ENCODE results near the gene FCAR. TPM values are rescaled to one million over a fixed set of nuclear protein-coding genes. Genes with fewer than 3 reads are reported as not detected.
"Not testable (repeated sequence)": the region's sequence is repeated elsewhere in the genome, so short reads cannot be mapped to it uniquely, and the experiment has no call there.

The FCAR gene
- total RNA-seq, 1 donor = not detected

GRCh38 chr19:54850061-54850640 lies 23.9 kb upstream of the FCAR start, which contains the start of gene KIR3DL2:
TSS of gene KIR3DL2 (plus strand) at chr19:54850443. CDS start at chr19:54850476, 33 bp downstream.
- DNase-seq (ENCODE audit: insufficient read length, low spot score, missing footprints); H3K4me1 ChIP-seq (ENCODE audit: insufficient read depth, low read length); H3K4me3 ChIP-seq (ENCODE audit: insufficient read depth, low read length): not testable (repeated sequence)

GRCh38 chr19:54850930-54851329 lies 23.1 kb upstream of the FCAR start:
- H3K36me3 ChIP-seq (ENCODE audit: insufficient read depth, low read length) = no peaks in the 10 kb centered on the region
- no peak overlapping the region for H3K4me3 ChIP-seq (ENCODE audit: insufficient read depth, low read length)
- no peak for TF ChIP-seq CTCF (IDR thresholded peaks at IDR 0.05; ENCODE audit: extremely low read depth, low read depth, low read length)
- H3K79me2 ChIP-seq (ENCODE audit: insufficient read depth, low read length) = no peaks in the 10 kb centered on the region
- DNase-seq (ENCODE audit: insufficient read length, low spot score, missing footprints) = no peak
- H3K9me3 ChIP-seq (ENCODE audit: low read depth, low read length) = no peaks in the 10 kb centered on the region
- H3K27ac ChIP-seq (ENCODE audit: low read depth, low read length) = no peak overlapping the region
- no peaks in the 10 kb centered on the region for H3K4me1 ChIP-seq (ENCODE audit: insufficient read depth, low read length)
- no peak overlapping the region for H2AFZ ChIP-seq (ENCODE audit: low read length)
- H3K4me2 ChIP-seq (ENCODE audit: insufficient read depth, low read length) = no peak overlapping the region
- H4K20me1 ChIP-seq (ENCODE audit: insufficient read depth, low read length) = no peaks in the 10 kb centered on the region
- H3K27me3 ChIP-seq (ENCODE audit: insufficient read depth, low read length) = no peaks in the 10 kb centered on the region

More at GRCh38 chr19:54850061-54850640, 23.9 kb upstream of the FCAR start, which contains the start of gene KIR3DL2:
- H3K27me3 ChIP-seq (ENCODE audit: insufficient read depth, low read length); H3K4me2 ChIP-seq (ENCODE audit: insufficient read depth, low read length); H3K36me3 ChIP-seq (ENCODE audit: insufficient read depth, low read length); H3K79me2 ChIP-seq (ENCODE audit: insufficient read depth, low read length); H3K27ac ChIP-seq (ENCODE audit: low read depth, low read length); H3K9me3 ChIP-seq (ENCODE audit: low read depth, low read length); H2AFZ ChIP-seq (ENCODE audit: low read length); H4K20me1 ChIP-seq (ENCODE audit: insufficient read depth, low read length): not testable (repeated sequence)

DNA sequence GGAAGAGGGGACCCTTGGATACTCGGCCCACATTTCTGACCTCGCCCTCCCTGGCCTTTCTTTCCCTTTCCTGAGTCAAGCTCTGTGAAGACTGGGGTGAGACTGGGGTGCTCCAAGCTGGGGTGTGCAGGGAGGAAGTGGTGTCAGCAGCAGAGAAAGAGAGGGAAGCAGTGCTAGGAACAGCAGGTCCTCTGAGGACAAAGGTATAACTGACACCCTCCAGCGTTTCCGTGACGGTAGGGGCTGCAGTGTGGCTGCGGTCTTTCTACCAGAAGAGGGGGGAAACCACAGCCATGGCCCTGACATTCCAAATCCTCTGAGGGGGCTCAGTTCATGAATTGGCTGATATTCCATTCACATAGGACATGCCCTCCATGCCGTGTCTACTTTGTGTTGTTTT lies 22.7 kb upstream of the FCAR start:
- Histone ChIP-seq H3K36me3 (ENCODE audit: insufficient read depth, low read length) (no peaks in the 10 kb centered on the region), H3K4me3 (ENCODE audit: insufficient read depth, low read length) (no peak overlapping the region), H3K4me1 (ENCODE audit: insufficient read depth, low read length) (no peaks in the 10 kb centered on the region), H3K9me3 (ENCODE audit: low read depth, low read length) (no peaks in the 10 kb centered on the region), H2AFZ (ENCODE audit: low read length) (no peak overlapping the region), H3K27me3 (ENCODE audit: insufficient read depth, low read length) (no peaks in the 10 kb centered on the region), H3K27ac (ENCODE audit: low read depth, low read length) (no peak overlapping the region), H4K20me1 (ENCODE audit: insufficient read depth, low read length) (no peaks in the 10 kb centered on the region), H3K4me2 (ENCODE audit: insufficient read depth, low read length) (no peak overlapping the region), H3K79me2 (ENCODE audit: insufficient read depth, low read length) (no peaks in the 10 kb centered on the region)
- TF ChIP-seq CTCF (IDR thresholded peaks at IDR 0.05; ENCODE audit: extremely low read depth, low read depth, low read length) = no peak
- DNase-seq (ENCODE audit: insufficient read length, low spot score, missing footprints) = no peak

- not testable (repeated sequence) for H3K4me3 ChIP-seq (ENCODE audit: insufficient read depth, low read length); H3K27ac ChIP-seq (ENCODE audit: low read depth, low read length); H3K9me3 ChIP-seq (ENCODE audit: low read depth, low read length); DNase-seq (ENCODE audit: insufficient read length, low spot score, missing footprints); H3K36me3 ChIP-seq (ENCODE audit: insufficient read depth, low read length); H4K20me1 ChIP-seq (ENCODE audit: insufficient read depth, low read length); H3K27me3 ChIP-seq (ENCODE audit: insufficient read depth, low read length); H3K4me2 ChIP-seq (ENCODE audit: insufficient read depth, low read length); H2AFZ ChIP-seq (ENCODE audit: low read length); H3K79me2 ChIP-seq (ENCODE audit: insufficient read depth, low read length); H3K4me1 ChIP-seq (ENCODE audit: insufficient read depth, low read length)
These were observed 18.8 kb upstream of the FCAR start for GRCh38 chr19:54855241-54855640.

DNA sequence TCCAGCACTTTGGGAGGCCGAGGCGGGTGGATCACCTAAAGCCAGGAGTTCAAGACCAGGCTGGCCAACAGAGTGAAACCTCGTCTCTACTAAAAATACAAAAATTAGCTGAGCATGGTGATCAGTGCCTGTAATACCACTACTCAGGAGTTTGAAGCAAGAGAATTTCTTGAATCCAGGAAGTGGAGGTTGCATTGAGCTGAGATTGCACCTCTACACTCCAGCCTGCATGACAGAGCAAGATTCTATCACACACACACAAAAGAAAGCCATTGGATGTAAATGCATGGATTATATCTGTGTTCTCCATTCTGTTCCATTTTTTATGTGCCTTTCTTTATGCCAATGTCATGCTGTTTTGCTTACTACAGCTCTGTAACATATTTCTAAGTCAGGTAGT lies 15.6 kb upstream of the FCAR start:
- not testable (repeated sequence) for H3K36me3 ChIP-seq (ENCODE audit: insufficient read depth, low read length); H3K4me2 ChIP-seq (ENCODE audit: insufficient read depth, low read length); H3K4me3 ChIP-seq (ENCODE audit: insufficient read depth, low read length); H4K20me1 ChIP-seq (ENCODE audit: insufficient read depth, low read length); DNase-seq (ENCODE audit: insufficient read length, low spot score, missing footprints); H3K4me1 ChIP-seq (ENCODE audit: insufficient read depth, low read length); H2AFZ ChIP-seq (ENCODE audit: low read length); H3K79me2 ChIP-seq (ENCODE audit: insufficient read depth, low read length); H3K27me3 ChIP-seq (ENCODE audit: insufficient read depth, low read length); H3K9me3 ChIP-seq (ENCODE audit: low read depth, low read length); H3K27ac ChIP-seq (ENCODE audit: low read depth, low read length)

DNA sequence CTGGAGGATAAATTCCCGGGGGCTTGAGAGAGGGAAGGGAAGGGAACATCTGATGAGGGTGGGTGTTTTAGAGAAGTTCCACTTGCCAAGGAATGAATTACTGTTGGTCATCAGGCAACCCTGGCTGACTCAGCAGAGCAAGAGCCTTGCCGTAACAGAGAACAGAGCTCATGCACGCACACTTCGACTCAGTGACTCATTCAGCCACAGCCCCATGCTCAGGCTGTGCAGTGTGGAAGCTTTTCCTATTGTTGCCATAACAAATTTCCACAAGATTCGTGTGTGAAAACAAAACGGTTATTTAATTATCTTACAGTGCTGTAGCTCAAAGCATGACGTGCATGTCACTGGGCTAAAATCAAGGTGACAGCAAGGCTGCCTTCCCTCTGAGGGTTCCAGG lies 14.6 kb upstream of the FCAR start:
- H3K36me3 ChIP-seq (ENCODE audit: insufficient read depth, low read length); H3K4me1 ChIP-seq (ENCODE audit: insufficient read depth, low read length); H3K4me2 ChIP-seq (ENCODE audit: insufficient read depth, low read length); H4K20me1 ChIP-seq (ENCODE audit: insufficient read depth, low read length); H3K27me3 ChIP-seq (ENCODE audit: insufficient read depth, low read length); DNase-seq (ENCODE audit: insufficient read length, low spot score, missing footprints); H2AFZ ChIP-seq (ENCODE audit: low read length); H3K4me3 ChIP-seq (ENCODE audit: insufficient read depth, low read length); H3K9me3 ChIP-seq (ENCODE audit: low read depth, low read length); H3K79me2 ChIP-seq (ENCODE audit: insufficient read depth, low read length); H3K27ac ChIP-seq (ENCODE audit: low read depth, low read length): not testable (repeated sequence)

DNA sequence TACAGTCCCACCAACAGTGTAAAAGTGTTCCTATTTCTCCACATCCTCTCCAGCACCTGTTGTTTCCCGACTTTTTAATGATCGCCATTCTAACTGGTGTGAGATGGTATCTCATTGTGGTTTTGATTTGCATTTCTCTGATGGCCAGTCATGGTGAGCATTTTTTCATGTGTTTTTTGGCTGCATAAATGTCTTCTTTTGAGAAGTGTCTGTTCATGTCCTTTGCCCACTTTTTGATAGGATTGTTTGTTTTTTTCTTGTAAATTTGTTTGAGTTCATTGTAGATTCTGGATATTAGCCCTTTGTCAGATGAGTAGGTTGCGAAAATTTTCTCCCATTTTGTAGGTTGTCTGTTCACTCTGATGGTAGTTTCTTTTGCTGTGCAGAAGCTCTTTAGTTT lies 10.6 kb upstream of the FCAR start:
- H3K4me1 ChIP-seq (ENCODE audit: insufficient read depth, low read length); DNase-seq (ENCODE audit: insufficient read length, low spot score, missing footprints); H3K36me3 ChIP-seq (ENCODE audit: insufficient read depth, low read length); H3K27ac ChIP-seq (ENCODE audit: low read depth, low read length); H4K20me1 ChIP-seq (ENCODE audit: insufficient read depth, low read length); H3K79me2 ChIP-seq (ENCODE audit: insufficient read depth, low read length); H3K4me2 ChIP-seq (ENCODE audit: insufficient read depth, low read length); H3K9me3 ChIP-seq (ENCODE audit: low read depth, low read length); H3K4me3 ChIP-seq (ENCODE audit: insufficient read depth, low read length); H3K27me3 ChIP-seq (ENCODE audit: insufficient read depth, low read length); H2AFZ ChIP-seq (ENCODE audit: low read length): not testable (repeated sequence)
